ENCODE results near the gene CREG1.
A peak's percentile ranks its signal among the peaks of the same experiment; 100 is the strongest.

CREG1 gene

DNA sequence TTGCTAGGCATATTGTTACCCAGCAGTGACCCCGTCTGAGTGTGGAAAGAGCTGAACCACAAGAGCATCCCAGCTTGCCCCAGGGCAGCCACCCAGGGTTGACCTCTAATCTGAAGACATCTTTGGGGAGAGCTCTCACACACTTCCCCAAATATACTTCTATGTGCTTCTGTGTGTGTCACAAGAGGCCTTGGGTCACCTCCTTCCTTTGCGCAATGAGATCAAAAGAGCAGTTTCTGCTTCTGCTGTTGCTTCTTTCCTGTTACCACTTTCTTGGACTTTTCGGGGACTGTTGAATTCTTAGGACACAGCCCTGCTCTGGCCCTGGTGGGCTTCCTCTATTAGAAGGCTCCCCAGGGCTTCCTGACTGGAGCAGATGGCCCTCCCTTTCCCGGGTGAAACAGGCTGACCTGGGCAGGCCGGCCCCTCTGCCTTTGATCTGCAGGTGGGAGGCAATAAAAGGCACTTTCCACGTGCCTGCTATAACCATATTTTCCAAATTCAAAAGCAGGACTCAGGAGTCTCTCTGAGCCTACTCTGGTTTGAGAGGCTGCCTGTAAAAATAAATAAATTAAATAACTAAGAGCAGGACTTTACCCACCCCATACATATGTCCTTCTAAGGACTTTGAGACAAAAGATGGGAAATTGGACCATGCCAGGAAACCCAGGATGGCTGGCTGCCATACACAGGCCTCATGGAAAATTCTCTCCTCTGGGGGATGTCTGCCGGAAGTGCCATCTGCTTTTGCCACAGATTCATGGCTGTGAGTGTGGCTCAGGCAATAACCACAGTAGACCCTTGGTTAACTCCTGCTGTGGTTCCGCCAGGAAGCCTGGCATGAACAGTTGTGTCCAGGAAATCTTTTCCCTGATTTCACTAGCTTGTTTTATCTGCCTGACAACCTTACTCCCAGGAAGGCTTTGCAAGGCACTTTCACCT is 48.2 kb upstream of the CREG1 start:
- Histone ChIP-seq H3K4me1 (ENCODE audit: control insufficient read depth, insufficient read depth, low read length) (no peaks in the 10 kb centered on the region), H3K27ac (ENCODE audit: extremely low read depth, low read depth, low read length) (no peak overlapping the region), H3K4me3 (ENCODE audit: low read depth, low read length) (no peak overlapping the region), H3K36me3 (ENCODE audit: control insufficient read depth in 2 of 2, insufficient read depth in 1 of 2, low read length in 2 of 2) (no peaks in the 10 kb centered on the region), H3K9me3 (ENCODE audit: control insufficient read depth, insufficient read depth, low read depth, low read length) (no peaks in the 10 kb centered on the region)
- TF ChIP-seq ZNF629 (tag by site-specific recombination; IDR thresholded peaks at IDR 0.05) (no peak), TCF7L2 (IDR thresholded peaks at IDR 0.05; ENCODE audit: borderline replicate concordance, low read depth, low read length) (peak; percentile 67; the same call in 1 of the 2 replicates)
- ChIA-PET CTCF (interaction anchor here (3.6 kb wide), 1 partner anchor 85 kb away, joined by 39 read pairs; no protein-coding TSS in a partner anchor), POLR2A (interaction anchor here (1.3 kb wide), 1 partner anchor 48 kb away, joined by 3 read pairs; no protein-coding TSS in a partner anchor)

DNA sequence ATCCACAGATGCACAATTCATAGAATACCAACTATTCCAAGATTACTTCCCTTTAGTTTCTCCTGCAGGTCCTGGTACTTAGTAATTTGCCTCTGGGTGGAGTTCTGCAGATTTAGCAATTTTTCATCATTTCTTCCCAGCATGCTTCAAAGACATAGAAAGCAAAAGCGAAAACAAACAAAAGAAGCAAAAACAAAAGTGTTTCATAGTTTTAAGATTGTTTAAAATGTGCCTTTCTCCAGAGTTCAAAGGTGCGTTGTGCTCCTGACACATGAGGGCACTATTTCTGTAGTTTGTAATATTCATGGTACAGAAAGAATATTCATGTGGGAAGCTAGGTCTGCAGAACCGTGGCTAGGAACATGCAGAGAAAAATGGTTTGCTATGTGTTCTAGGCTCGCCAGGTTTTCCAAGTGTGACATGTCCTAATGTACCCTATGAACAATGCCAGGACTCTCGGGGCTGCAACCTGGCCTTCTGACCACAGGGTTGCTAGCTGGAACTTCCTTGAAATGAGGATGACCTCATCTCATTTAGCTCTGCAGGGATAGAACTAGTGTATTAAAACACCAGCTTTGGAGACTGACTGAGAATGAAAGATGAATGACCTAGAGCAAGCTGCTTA is 46.5 kb upstream of the CREG1 start:
- CTCF ChIA-PET = interaction anchor here (0.6 to 3.6 kb wide), 7 partner anchors 17 to 350 kb away, joined by 3 to 39 read pairs (median 3); no protein-coding TSS in a partner anchor
- no peaks in the 10 kb centered on the region for H3K36me3 ChIP-seq (ENCODE audit: control insufficient read depth in 2 of 2, insufficient read depth in 1 of 2, low read length in 2 of 2)
- H3K4me1 ChIP-seq (ENCODE audit: control insufficient read depth, insufficient read depth, low read length) = no peaks in the 10 kb centered on the region
- TF ChIP-seq ZNF654 (tag by site-specific recombination; IDR thresholded peaks at IDR 0.05; ENCODE audit: low read depth) (peak; percentile 64), ZNF626 (tag by site-specific recombination; IDR thresholded peaks at IDR 0.05) (no peak), ZNF664 (tag by site-specific recombination; IDR thresholded peaks at IDR 0.05) (peak; percentile 66), ZNF629 (tag by site-specific recombination; IDR thresholded peaks at IDR 0.05) (0 out of 2 replicates have a peak, but pooled peaks have one; percentile 12), TRIM28 (IDR thresholded peaks at IDR 0.05; ENCODE audit: borderline replicate concordance, low read length) (0 out of 2 replicates have a peak, but pooled peaks have one; percentile 33), ZNF211 (tag by site-specific recombination; IDR thresholded peaks at IDR 0.05; ENCODE audit: low read depth) (no peak), ZIC2 (tag by site-specific recombination; IDR thresholded peaks at IDR 0.05) (0 out of 2 replicates have a peak, but pooled peaks have one; percentile 7)
- TF ChIP-seq, protein P1, sequence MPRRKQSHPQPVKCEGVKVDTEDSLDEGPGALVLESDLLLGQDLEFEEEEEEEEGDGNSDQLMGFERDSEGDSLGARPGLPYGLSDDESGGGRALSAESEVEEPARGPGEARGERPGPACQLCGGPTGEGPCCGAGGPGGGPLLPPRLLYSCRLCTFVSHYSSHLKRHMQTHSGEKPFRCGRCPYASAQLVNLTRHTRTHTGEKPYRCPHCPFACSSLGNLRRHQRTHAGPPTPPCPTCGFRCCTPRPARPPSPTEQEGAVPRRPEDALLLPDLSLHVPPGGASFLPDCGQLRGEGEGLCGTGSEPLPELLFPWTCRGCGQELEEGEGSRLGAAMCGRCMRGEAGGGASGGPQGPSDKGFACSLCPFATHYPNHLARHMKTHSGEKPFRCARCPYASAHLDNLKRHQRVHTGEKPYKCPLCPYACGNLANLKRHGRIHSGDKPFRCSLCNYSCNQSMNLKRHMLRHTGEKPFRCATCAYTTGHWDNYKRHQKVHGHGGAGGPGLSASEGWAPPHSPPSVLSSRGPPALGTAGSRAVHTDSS (tag by site-specific recombination; IDR thresholded peaks at IDR 0.05) = no peak
- TF ChIP-seq, protein P2, sequence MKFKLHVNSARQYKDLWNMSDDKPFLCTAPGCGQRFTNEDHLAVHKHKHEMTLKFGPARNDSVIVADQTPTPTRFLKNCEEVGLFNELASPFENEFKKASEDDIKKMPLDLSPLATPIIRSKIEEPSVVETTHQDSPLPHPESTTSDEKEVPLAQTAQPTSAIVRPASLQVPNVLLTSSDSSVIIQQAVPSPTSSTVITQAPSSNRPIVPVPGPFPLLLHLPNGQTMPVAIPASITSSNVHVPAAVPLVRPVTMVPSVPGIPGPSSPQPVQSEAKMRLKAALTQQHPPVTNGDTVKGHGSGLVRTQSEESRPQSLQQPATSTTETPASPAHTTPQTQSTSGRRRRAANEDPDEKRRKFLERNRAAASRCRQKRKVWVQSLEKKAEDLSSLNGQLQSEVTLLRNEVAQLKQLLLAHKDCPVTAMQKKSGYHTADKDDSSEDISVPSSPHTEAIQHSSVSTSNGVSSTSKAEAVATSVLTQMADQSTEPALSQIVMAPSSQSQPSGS (tag by site-specific recombination; IDR thresholded peaks at IDR 0.05; ENCODE audit: low read depth) = peak; percentile 86
- TF ChIP-seq, protein P3, sequence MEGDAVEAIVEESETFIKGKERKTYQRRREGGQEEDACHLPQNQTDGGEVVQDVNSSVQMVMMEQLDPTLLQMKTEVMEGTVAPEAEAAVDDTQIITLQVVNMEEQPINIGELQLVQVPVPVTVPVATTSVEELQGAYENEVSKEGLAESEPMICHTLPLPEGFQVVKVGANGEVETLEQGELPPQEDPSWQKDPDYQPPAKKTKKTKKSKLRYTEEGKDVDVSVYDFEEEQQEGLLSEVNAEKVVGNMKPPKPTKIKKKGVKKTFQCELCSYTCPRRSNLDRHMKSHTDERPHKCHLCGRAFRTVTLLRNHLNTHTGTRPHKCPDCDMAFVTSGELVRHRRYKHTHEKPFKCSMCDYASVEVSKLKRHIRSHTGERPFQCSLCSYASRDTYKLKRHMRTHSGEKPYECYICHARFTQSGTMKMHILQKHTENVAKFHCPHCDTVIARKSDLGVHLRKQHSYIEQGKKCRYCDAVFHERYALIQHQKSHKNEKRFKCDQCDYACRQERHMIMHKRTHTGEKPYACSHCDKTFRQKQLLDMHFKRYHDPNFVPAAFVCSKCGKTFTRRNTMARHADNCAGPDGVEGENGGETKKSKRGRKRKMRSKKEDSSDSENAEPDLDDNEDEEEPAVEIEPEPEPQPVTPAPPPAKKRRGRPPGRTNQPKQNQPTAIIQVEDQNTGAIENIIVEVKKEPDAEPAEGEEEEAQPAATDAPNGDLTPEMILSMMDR (tag by site-specific recombination; IDR thresholded peaks at IDR 0.05) = peak; percentile 57
- TF ChIP-seq, protein P4, sequence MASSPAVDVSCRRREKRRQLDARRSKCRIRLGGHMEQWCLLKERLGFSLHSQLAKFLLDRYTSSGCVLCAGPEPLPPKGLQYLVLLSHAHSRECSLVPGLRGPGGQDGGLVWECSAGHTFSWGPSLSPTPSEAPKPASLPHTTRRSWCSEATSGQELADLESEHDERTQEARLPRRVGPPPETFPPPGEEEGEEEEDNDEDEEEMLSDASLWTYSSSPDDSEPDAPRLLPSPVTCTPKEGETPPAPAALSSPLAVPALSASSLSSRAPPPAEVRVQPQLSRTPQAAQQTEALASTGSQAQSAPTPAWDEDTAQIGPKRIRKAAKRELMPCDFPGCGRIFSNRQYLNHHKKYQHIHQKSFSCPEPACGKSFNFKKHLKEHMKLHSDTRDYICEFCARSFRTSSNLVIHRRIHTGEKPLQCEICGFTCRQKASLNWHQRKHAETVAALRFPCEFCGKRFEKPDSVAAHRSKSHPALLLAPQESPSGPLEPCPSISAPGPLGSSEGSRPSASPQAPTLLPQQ (tag by site-specific recombination; IDR thresholded peaks at IDR 0.05) = no peak
- no peaks in the 10 kb centered on the region for H3K9me3 ChIP-seq (ENCODE audit: control insufficient read depth, insufficient read depth, low read depth, low read length)
- no peak overlapping the region for H3K27ac ChIP-seq (ENCODE audit: extremely low read depth, low read depth, low read length)
- H3K4me3 ChIP-seq (ENCODE audit: low read depth, low read length) = no peak overlapping the region
- POLR2A ChIA-PET = interaction anchor here (0.6 to 1.2 kb wide), 2 partner anchors 117 to 336 kb away, joined by 3 to 4 read pairs; partner anchors contain the start of gene DCAF6
